Activated CD4-positive, alpha-beta T cell treated with anti-CD3 and anti-CD28 coated beads for 36 hours (primary cell): ENCODE data around the gene DSC2. TPM values are rescaled to one million over a fixed set of nuclear protein-coding genes. Genes with fewer than 3 reads are reported as not detected.

ENCODE experiments used
- ATAC-seq: fragments of 200-7000 bp; cut with Tn5 transposase; one replicate; pipeline ENCODE4 v1.10.0; 2021; ENCODE audit warnings: mild to moderate bottlenecking, moderate library complexity
- CTCF ChIA-PET: fragments of 350-600 bp; sonication (Branson Sonifier 250); formaldehyde crosslinking; loops from one replicate; lab custom pipeline; 2021; ENCODE audit warnings: antibody characterized with exemption; lab: Charles Lee
- POLR2A ChIA-PET: fragments of 350-600 bp; sonication (Branson Sonifier 250); formaldehyde crosslinking; loops from one replicate; lab custom pipeline; 2021; ENCODE audit warnings: antibody characterized with exemption, inconsistent platforms; lab: Charles Lee
- DNase-seq: peaks from one replicate; pipeline ENCODE4 v3.0.0-alpha.2; 2020
- H3K27ac Mint-ChIP-seq: one replicate; pipeline ENCODE4 v1.8.0; 2021; ENCODE audit warnings: mixed read lengths
- H3K27me3 Mint-ChIP-seq: one replicate; pipeline ENCODE4 v1.8.0; 2021; ENCODE audit warnings: mixed read lengths
- H3K36me3 Mint-ChIP-seq: one replicate; pipeline ENCODE4 v1.8.0; 2021; ENCODE audit warnings: low read depth, mixed read lengths
- H3K4me1 Mint-ChIP-seq: one replicate; pipeline ENCODE4 v1.8.0; 2021; ENCODE audit warnings: mixed read lengths
- H3K4me3 Mint-ChIP-seq: one replicate; pipeline ENCODE4 v1.8.0; 2021; ENCODE audit warnings: mild to moderate bottlenecking, moderate library complexity, mixed read lengths
- H3K9me3 Mint-ChIP-seq: one replicate; pipeline ENCODE4 v1.8.0; 2021; ENCODE audit warnings: low read depth, mixed read lengths
- intact Hi-C, 2 experiments: fragments of 100-400 bp; cut with DNase I in 1 of 2; cut with micrococcal nuclease in 1 of 2; formaldehyde crosslinking; loops; one replicate each; pipeline versions ENCODE4 v1.14.2 to v1.15.1; 2022 to 2024; cut with DNase I, micrococcal nuclease
- total RNA-seq, 2 experiments: library from RNA; stranded (reverse); gene quantifications; one replicate each; pipeline ENCODE4 v1.2.3, GENCODE V29; 2021

The DSC2 gene
- total RNA-seq, 2 experiments from 2014 or later = 0.05 TPM; not detected in 1

DNA sequence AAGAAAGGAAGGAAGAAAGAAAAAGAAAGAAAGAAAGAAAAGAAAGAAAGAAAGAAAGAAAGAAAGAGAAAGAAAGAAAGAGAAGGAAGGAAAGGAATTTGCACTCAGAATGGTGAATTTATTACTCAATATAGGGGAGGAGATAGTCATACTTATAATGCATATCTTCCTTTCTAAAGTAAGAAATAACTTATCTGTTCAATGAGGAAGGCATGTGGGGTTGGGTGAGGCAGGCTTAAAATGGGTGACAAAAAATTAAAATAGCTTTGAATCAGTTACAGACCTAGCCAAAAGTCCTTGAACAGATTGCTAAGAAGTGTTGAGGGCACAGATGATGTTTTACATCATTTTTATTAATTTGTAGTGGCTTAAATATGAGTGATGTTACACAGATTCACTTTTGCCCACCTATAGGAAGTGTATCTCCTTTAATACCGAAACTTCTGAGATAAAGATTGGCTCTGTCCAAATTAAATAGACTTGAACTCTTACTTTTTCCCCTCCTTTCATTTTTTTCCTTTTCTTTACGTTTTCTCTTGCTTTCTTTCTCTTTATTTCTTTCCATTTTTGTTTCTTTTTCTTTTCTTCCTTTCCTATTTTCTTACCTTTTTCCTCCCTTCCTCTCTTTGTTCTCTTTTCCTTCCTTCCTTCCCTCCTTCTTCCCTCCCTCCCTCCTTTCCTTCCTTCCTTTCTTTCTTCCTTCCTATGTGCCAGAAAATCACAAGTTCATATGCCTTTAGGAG, 14.8 kb upstream of the DSC2 start:
- no peak for ATAC-seq

DNA sequence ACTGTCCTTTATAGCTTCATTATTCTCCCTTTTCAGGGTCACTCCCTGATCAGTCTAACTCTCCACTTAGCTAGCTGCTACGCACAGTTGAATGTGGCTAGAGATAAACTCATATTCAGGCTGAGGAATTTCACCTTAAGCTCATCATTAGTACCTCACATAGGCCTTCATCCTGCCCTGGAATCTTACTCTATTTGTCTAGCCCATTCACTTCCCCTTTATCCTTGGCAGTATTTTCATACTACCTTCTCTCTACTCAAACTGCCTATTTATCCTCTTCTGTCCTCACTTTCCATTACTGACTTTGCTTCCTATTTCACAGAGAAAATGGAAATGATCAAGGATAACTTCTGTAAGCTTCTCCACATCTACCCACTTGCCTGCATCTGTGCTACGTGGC, 10.6 kb upstream of the DSC2 start:
- POLR2A ChIA-PET = no interaction called here
- intact Hi-C loops = no loop called here

More for the DNA sequence above, 14.8 kb upstream of the DSC2 start:
- H3K4me1 Mint-ChIP-seq = no peaks in the 10 kb centered on the region
- ChIA-PET CTCF (interaction anchor here (0.6 kb wide), 1 partner anchor 18 kb away, joined by 3 read pairs; no protein-coding TSS in a partner anchor), POLR2A (no interaction called here)
- H3K27me3 Mint-ChIP-seq = no peaks in the 10 kb centered on the region
- no peaks in the 10 kb centered on the region for H3K9me3 Mint-ChIP-seq
- H3K36me3 Mint-ChIP-seq = no peaks in the 10 kb centered on the region
- H3K4me3 Mint-ChIP-seq = no peak overlapping the region
- intact Hi-C loops = no loop called here
- DNase-seq = no peak
- no peak overlapping the region for H3K27ac Mint-ChIP-seq

DNA sequence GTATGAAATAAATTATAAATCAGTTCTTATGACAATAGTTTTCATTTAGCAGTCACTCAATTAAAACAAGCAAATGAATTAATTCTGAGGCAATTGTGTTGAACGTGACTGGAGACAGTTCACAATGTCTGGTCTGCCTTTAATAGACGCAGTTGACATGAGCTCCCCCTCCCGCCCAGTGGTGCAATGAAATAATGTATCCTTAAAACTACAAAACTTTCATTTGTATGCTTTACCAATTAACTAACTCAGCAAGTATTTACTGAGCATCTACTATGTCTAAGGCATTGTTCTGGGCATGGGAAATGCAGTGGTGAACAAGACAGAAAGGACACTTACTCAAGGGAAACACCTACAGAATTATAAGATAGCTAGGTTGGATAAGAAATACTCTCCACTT, 3.5 kb upstream of the DSC2 start:
- intact Hi-C loops = no loop called here
- ChIA-PET CTCF (no interaction called here), POLR2A (no interaction called here)
- Mint-ChIP-seq H3K4me1 (no peaks in the 10 kb centered on the region), H3K4me3 (no peak overlapping the region), H3K9me3 (no peaks in the 10 kb centered on the region), H3K27ac (no peak overlapping the region), H3K36me3 (no peaks in the 10 kb centered on the region), H3K27me3 (peaks cover 13% of the 10 kb centered on the region)
- no peak for DNase-seq
- ATAC-seq = no peak

More for the DNA sequence above, 10.6 kb upstream of the DSC2 start:
- Mint-ChIP-seq H3K27me3 (no peaks in the 10 kb centered on the region), H3K4me1 (no peaks in the 10 kb centered on the region), H3K9me3 (no peaks in the 10 kb centered on the region), H3K27ac (no peak overlapping the region), H3K36me3 (no peaks in the 10 kb centered on the region), H3K4me3 (no peak overlapping the region)
- ATAC-seq (no peak), DNase-seq (no peak)
- CTCF ChIA-PET = interaction anchor here (1.0 kb wide), 1 partner anchor 132 kb away, joined by 3 read pairs; no protein-coding TSS in a partner anchor

DNA sequence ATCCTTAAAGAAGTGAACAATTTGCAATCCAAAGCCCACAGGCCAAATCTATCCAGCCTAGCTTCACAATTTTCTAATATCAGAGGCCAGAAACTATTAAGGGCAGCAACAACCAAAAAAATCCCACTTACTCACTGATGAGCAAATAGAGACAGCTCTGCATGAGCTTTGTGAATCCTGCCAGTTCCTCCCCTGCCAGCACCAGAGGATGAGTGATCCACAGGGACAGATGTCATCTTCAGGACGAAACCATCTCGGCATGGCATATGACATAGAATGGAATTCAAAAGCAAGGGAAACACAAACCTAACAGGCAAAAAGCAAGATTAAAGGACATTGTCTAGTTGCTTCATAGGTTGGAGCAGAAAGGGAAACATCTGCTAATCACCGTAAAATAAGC, 2.2 kb upstream of the DSC2 start:
- POLR2A ChIA-PET = no interaction called here
- no peak overlapping the region for H3K27ac Mint-ChIP-seq
- H3K4me3 Mint-ChIP-seq = no peak overlapping the region
- no peaks in the 10 kb centered on the region for H3K4me1 Mint-ChIP-seq
- no peak for ATAC-seq
- no peaks in the 10 kb centered on the region for H3K9me3 Mint-ChIP-seq
- CTCF ChIA-PET = no interaction called here
- no peaks in the 10 kb centered on the region for H3K36me3 Mint-ChIP-seq
- DNase-seq = no peak
- H3K27me3 Mint-ChIP-seq = peaks cover 24% of the 10 kb centered on the region
- intact Hi-C loops = no loop called here

DNA sequence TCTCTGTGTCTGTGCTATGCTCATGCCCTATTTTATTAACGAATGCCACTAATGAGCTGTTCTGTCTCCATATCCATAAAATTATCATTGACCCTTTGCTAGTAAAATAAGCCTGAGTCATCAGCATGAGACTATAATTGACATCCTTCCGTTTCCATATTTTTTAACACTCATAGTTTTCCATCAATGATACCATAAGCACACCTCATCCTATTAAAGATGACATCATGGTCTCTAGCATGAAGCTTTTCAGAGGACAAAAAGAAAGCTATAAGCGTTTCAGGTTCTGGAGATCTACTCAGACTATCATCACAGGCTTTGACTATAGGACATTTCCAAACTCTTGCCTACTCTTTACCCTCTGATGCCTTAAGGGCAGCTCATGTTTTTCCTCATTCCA, 1.2 kb upstream of the DSC2 start:
- H3K4me1 Mint-ChIP-seq = no peaks in the 10 kb centered on the region
- no peak for DNase-seq
- no peak for ATAC-seq

DNA sequence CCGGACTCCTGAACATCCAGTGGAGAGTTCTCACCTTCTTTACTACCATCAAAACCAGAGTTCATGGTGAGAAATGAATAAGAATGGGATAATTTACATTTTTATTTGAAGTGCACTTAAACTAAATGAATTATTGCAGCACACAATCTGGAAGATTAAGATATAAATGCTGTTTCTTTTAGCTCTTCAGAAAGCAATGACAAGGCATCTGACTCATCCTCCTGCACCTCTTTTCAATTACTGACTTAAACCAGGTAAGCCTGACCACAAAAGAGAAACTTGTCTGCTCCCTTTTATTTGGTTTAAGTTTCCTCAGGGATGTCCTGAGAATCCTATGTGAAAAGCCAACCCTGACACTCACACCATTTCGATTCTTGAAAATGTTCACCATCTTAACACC, 720 bp upstream of the DSC2 start:
- intact Hi-C loops = no loop called here
- Mint-ChIP-seq H3K4me1 (no peaks in the 10 kb centered on the region), H3K27ac (no peak overlapping the region), H3K27me3 (peaks cover 32% of the 10 kb centered on the region), H3K9me3 (no peaks in the 10 kb centered on the region), H3K36me3 (no peaks in the 10 kb centered on the region), H3K4me3 (no peak overlapping the region)
- CTCF ChIA-PET = no interaction called here
- POLR2A ChIA-PET = no interaction called here
- no peak for ATAC-seq
- DNase-seq = no peak

More for the DNA sequence above, 1.2 kb upstream of the DSC2 start:
- Mint-ChIP-seq H3K27me3 (peaks cover 32% of the 10 kb centered on the region), H3K4me3 (no peak overlapping the region), H3K27ac (no peak overlapping the region), H3K9me3 (no peaks in the 10 kb centered on the region), H3K36me3 (no peaks in the 10 kb centered on the region)
- ChIA-PET POLR2A (no interaction called here), CTCF (no interaction called here)
- intact Hi-C loops = no loop called here

GRCh38 chr18:31101183-31102024, 817 bp downstream of the DSC2 start:
- no peak overlapping the region for H3K27ac Mint-ChIP-seq
- no peaks in the 10 kb centered on the region for H3K4me1 Mint-ChIP-seq
- no peak for ATAC-seq
- peak overlapping the region; percentile 19 for H3K4me3 Mint-ChIP-seq
- no peaks in the 10 kb centered on the region for H3K9me3 Mint-ChIP-seq
- intact Hi-C loops = no loop called here
- CTCF ChIA-PET = no interaction called here
- POLR2A ChIA-PET = no interaction called here
- no peaks in the 10 kb centered on the region for H3K36me3 Mint-ChIP-seq
- peaks cover 32% of the 10 kb centered on the region for H3K27me3 Mint-ChIP-seq
- peak; percentile 3 for DNase-seq

- intact Hi-C loops = no loop called here
- no peak overlapping the region for H3K27ac Mint-ChIP-seq
- ATAC-seq (no peak), DNase-seq (no peak)
- ChIA-PET CTCF (no interaction called here), POLR2A (no interaction called here)
- no peaks in the 10 kb centered on the region for H3K9me3 Mint-ChIP-seq
- H3K4me1 Mint-ChIP-seq = no peaks in the 10 kb centered on the region
- no peaks in the 10 kb centered on the region for H3K36me3 Mint-ChIP-seq
- peaks cover 32% of the 10 kb centered on the region for H3K27me3 Mint-ChIP-seq
- H3K4me3 Mint-ChIP-seq = no peak overlapping the region
Measured at GRCh38 chr18:31100436-31101182, 1.6 kb downstream of the DSC2 start.

GRCh38 chr18:31099450-31100230, 2.6 kb downstream of the DSC2 start:
- Mint-ChIP-seq H3K27ac (no peak overlapping the region), H3K4me1 (no peaks in the 10 kb centered on the region), H3K27me3 (peaks cover 32% of the 10 kb centered on the region), H3K36me3 (no peaks in the 10 kb centered on the region), H3K4me3 (no peak overlapping the region), H3K9me3 (no peaks in the 10 kb centered on the region)
- intact Hi-C loops = no loop called here
- DNase-seq (no peak), ATAC-seq (no peak)
- ChIA-PET POLR2A (no interaction called here), CTCF (no interaction called here)

DNA sequence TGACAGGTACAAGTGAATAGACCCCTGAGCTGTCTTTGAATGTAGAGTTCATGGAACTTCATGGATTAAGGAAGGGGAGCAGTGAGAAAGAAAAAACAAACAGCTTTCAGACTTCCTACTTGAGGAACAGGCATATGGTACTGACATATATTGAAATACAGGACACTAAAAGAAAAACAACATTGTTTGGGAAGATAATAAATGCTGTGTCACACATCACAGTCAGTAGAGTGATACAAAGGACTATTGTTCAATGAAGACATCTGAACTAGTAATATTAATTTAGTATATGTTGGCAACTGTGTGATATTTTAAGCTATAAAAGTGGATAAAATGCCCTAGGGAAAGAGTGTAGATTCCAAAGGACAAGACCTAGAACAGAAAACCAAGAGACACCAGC, 3.3 kb downstream of the DSC2 start:
- intact Hi-C loops = no loop called here
- no peak for ATAC-seq
- Mint-ChIP-seq H3K4me3 (no peak overlapping the region), H3K27ac (no peak overlapping the region), H3K4me1 (no peaks in the 10 kb centered on the region), H3K36me3 (no peaks in the 10 kb centered on the region), H3K27me3 (peaks cover 32% of the 10 kb centered on the region), H3K9me3 (no peaks in the 10 kb centered on the region)
- ChIA-PET POLR2A (no interaction called here), CTCF (interaction anchor here (0.7 kb wide), 2 partner anchors 18 to 602 kb away, joined by 3 read pairs; no protein-coding TSS in a partner anchor)
- DNase-seq = no peak

DNA sequence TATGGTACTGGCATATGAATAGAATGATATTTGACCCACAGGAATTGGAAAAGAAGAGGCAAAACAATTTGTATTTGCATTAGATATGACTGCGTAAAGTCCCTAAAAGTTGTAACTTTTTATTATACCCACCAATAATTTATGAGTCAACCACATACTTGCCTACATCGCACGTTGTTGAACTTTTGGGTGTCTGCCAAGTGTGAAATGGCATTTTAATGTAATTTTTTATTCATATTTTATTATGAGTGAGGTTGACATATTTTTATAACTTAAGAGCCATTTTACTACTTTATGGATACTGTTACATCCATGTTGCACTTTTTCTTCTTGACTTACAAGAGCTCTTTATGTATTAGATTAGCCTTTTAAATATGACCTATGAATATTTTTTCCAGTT, 4.6 kb downstream of the DSC2 start:
- ATAC-seq (no peak), DNase-seq (no peak)
- no peaks in the 10 kb centered on the region for H3K36me3 Mint-ChIP-seq
- intact Hi-C loops = no loop called here
- H3K27ac Mint-ChIP-seq = no peak overlapping the region
- peaks cover 26% of the 10 kb centered on the region for H3K27me3 Mint-ChIP-seq
- H3K4me3 Mint-ChIP-seq = no peak overlapping the region
- H3K9me3 Mint-ChIP-seq = no peaks in the 10 kb centered on the region
- CTCF ChIA-PET = no interaction called here
- no peaks in the 10 kb centered on the region for H3K4me1 Mint-ChIP-seq
- POLR2A ChIA-PET = interaction anchor here (0.6 kb wide), 1 partner anchor 17 kb away, joined by 5 read pairs; no protein-coding TSS in a partner anchor
